GM19035 (cell line): ENCODE data around the gene CEP250.
A peak's percentile ranks its signal among the peaks of the same experiment; 100 is the strongest.
"Not testable (repeated sequence)": the region's sequence is repeated elsewhere in the genome, so short reads cannot be mapped to it uniquely, and the experiment has no call there.

Experiments
- ATAC-seq: cut with Tn5 transposase; IDR thresholded peaks from one replicate; pipeline ENCODE4 v1.9.1; 2021; ENCODE audit not compliant: unreplicated experiment

The CEP250 gene, protein sequence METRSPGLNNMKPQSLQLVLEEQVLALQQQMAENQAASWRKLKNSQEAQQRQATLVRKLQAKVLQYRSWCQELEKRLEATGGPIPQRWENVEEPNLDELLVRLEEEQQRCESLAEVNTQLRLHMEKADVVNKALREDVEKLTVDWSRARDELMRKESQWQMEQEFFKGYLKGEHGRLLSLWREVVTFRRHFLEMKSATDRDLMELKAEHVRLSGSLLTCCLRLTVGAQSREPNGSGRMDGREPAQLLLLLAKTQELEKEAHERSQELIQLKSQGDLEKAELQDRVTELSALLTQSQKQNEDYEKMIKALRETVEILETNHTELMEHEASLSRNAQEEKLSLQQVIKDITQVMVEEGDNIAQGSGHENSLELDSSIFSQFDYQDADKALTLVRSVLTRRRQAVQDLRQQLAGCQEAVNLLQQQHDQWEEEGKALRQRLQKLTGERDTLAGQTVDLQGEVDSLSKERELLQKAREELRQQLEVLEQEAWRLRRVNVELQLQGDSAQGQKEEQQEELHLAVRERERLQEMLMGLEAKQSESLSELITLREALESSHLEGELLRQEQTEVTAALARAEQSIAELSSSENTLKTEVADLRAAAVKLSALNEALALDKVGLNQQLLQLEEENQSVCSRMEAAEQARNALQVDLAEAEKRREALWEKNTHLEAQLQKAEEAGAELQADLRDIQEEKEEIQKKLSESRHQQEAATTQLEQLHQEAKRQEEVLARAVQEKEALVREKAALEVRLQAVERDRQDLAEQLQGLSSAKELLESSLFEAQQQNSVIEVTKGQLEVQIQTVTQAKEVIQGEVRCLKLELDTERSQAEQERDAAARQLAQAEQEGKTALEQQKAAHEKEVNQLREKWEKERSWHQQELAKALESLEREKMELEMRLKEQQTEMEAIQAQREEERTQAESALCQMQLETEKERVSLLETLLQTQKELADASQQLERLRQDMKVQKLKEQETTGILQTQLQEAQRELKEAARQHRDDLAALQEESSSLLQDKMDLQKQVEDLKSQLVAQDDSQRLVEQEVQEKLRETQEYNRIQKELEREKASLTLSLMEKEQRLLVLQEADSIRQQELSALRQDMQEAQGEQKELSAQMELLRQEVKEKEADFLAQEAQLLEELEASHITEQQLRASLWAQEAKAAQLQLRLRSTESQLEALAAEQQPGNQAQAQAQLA (N-terminal part only)

DNA sequence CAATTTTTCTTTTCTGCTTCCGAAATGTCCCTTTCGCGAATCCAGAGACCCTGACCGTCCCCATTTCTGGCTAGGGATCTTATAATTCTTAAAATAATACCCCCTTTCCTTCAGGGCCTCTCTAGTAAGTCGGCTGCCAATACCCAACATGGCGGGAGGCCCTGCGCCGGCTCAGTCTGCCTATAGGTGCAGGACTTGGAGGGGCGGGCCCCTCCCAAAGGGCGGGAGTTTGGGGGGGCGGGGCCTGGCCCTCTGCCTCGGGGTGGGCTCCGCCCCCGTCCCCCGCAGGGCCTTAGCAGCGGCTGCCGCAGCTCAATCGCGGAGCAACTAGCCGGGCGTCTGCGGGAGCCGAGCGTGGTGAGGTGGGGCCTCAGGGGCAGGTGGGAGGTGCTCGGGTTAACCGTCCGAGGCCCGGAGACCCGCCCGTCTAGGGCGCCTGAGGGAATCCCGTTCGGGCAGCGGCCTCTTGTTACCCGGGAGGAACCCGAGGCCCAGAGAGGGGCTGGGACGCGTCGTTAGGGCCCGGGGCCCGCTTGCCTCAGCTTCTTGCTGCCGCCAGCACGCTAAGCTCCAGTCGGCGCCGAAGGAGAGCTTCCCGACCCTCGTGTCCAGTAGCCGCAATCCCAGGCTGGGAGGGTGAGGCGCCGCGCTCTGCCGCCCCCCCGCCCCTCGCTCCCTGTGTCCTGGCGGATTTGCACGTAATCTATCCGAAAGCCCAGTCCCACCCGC, at the start of gene CEP250:
Gene CEP250, plus strand, starts transcription at position 718 of the 729 bp plus-strand sequence. CDS start 6,770 bp downstream, outside the sequence.
- ATAC-seq, result peak; percentile 92

DNA sequence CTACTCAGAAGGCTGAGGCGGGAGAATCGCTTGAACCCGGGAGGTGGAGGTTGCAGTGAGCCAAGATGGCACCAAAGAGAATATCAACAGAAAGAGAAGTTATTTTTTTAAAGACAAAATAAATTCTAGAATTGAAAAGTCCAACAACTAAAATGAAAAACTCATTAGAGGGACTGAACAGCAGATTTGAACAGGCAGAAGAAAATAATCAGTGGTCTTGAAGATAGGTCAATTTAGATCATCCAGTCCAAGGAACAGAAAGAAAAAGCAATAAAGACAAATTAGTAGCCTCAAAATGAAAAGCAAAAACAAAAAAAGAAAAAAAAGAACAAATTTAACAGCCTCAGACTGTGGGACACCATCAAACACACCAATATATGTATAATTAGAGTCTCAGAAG, 49.6 kb upstream of the CEP250 start:
- no peak for ATAC-seq

DNA sequence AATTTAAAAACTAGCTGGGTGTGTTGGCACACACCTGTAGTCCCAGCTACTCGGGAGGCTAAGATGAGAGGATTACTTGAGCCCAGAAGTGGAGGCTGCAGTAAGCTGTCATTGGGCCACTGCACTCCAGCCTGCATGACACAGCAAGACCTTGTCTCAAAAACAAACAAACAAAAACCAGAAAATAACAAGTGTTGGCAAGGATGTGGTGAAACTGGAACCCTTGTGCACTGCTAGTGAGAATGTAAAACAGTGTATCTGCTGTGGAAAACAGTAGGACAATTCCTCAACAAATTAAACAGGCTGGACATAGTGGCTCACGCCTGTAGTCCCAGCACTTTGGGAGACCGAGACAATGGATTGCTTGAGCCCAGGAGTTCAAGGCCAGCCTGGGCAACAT, 47.1 kb upstream of the CEP250 start:
- ATAC-seq, result no peak

DNA sequence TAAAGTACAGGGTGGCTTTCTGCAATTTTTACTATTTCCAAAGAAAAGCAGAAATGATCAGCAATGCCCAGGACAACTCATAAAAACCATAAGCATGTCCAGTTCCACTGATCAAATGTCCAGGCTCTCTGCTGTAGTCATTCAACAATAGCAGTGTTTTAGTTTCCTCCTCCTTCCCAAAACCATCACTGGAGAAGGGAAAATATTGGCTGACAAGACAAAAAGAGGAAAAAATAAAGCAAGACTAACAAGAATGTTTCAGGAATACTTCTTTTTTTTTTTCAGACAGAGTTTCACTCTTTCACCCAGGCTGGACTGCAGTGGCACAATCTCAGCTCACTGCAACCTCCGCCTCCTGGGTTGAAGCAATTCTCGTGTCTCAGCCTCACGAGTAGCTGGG, 45.9 kb upstream of the CEP250 start:
- ATAC-seq, result no peak

DNA sequence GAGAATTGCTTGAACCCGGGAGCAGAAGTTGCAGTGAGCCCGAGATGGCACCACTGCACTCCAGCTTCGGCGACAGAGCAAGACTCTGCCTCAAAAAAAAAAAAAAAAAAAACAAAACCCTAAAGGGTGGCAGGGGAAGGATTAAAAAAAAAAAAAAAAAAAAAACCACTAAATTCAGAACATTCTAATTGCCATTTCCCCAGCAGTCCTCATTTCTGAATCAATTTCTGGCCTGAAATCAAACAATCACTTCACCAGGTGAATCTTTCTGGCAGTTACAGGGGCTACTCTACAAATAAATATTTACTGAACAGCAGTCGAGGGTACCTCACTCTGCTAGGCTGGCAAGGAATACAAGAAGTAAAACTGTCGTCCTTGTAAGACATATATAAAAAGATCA, 44.8 kb upstream of the CEP250 start:
- ATAC-seq, result no peak

DNA sequence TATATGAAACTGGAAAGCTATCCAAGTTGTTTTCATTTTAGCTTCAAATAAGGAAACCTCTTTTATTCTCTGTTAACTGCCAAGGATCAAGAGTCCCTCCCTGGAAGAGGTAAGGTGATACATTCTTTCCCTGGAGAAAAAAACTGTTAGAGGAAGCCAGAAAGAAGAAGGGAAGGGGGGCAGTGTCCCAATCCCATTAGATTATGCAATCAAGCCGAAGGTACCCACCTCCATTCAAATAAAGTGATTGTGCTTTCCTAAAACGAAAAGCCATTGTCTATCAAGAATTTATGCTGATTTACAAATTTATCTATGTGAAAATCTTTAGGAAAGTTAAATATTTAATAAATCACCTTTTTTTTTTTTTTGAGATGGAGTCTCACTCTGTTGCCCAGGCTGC, 34.1 kb upstream of the CEP250 start:
- ATAC-seq, result no peak

DNA sequence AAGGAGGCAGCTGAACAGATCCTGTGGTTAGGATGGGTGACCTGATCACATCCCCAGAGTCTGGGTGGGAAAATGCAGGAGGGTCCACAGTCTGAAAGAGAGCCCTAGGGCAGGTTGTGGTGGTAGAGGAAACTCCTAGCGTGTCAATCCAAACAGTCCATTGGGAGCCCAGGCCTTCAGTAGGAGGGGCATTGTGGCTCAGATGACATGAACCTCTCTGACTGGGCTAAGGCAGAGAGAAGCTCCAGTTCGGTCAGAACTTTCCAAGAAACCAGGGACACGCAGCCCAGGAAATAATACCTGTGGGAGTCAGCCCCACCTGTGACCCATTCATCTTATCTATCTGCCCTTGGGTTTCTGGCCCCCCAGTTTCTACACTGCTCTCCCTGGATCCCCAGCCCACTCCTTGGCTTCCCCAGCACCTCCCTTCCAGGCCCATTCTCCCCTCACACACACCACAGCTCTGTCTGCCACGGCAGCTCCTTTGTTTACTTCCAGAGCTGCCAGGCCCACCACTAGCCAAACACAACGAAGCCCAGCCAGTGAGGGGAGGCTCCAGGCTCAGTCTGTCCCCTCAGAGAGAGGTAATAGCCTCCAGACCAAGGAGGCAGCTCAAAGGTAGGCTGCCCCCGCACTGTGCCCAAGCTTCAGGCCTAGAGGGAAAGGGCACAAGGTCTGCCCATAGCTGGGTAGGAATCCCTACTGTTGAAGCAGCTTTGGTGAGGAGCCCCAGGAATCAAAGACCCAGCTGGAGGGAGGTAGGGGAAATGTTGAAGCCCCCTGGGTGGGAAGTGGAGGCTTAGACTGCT, 23.6 kb upstream of the CEP250 start:
- no peak for ATAC-seq

DNA sequence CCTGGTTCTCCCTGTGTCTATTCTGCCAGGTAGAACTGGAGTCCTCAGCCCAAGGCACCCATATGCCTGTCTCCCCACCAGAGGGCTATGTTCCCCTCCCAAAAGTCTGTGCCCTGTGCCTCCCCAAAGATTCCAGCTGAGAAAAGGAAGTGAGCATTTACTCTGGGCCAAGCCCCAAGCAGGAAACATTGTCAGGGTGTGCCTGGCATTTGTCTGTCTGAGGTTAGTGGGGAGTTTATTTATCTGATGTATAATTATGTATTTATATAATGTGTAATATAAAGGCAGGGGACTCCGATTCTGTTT, 23.0 kb upstream of the CEP250 start:
- no peak for ATAC-seq

DNA sequence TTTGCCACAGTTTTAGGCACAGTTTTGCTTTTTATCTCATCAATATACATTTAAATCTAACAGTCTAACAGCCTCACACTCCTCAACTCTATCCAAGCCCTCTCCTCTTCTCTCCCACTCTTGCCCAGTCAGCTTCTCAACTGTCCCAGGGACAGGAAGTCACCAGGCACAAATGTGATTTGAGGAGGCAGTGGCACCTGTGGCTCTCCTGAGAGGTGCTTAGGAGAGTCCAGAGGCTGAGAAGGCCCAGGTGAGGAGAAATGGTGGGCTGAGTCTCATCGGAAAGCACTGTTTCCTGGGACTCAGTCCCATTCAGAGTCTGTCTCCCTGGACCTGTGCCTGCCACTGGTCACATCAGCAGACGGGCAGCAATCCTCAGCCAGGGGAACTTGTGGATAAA, 22.1 kb upstream of the CEP250 start:
- ATAC-seq, result no peak

DNA sequence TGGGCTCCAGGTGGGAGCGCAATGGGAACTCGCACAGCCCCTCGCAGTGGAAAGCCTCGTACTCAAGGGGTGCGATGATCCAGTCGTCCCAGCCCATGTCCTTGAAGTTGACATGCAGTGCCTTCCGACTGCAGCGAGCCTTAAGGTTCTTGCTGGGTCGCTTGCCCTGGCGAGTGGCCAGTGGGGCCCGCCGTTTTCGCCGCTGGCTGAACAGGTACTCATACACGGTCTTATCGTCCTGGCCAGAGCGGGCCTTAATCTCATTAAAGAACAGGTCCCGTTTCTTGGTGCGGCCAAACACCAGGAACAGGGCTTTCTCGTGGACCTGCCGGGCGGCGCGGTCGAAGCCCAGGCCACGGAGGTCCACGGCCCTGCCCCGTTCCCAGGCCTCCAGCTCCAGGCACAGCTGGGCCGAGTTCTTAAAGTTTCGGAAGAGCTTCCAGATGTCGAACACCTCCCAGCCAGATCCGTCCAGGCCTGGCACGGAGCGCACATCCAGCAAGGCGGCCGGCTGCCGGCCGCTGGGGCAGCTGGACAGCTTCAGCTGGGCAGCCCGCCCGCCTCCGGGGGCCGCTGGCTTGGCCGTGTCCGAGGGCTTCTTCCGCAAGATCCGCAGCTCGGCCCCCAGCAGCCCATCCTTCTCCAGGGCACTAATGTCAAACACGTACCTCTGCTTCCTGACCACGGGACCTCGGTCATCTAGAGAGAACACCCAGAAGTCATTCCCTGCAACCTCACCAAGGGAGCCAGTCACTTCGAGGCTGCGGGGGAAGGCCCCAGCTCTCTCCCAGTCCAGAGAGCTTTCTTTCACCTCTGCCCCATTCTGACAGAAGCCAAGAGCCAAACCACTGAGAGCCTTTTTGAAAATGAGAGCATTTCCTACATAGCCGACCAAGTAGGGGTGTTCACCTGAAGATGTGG, 21.1 kb upstream of the CEP250 start:
- ATAC-seq, result no peak

DNA sequence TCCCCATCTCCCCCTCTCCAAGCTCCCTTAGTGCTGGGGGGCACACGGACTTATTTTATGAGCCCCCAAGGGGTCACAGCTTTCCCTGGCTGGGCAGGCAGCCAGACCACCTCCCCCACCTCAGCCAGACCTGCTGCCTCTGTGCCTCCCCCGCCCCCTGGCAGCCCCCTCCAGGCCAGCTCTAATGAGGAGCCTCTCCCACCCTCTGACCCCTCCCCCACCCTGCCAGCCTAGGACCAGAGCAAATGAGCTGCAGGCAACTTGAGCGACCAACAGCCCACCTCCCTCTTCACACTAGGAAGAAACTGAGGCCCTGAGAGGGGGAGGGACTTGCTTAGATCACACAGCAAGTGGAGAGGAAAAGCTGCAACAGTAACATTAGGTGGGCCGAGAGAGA, 19.2 kb upstream of the CEP250 start:
- no peak for ATAC-seq

DNA sequence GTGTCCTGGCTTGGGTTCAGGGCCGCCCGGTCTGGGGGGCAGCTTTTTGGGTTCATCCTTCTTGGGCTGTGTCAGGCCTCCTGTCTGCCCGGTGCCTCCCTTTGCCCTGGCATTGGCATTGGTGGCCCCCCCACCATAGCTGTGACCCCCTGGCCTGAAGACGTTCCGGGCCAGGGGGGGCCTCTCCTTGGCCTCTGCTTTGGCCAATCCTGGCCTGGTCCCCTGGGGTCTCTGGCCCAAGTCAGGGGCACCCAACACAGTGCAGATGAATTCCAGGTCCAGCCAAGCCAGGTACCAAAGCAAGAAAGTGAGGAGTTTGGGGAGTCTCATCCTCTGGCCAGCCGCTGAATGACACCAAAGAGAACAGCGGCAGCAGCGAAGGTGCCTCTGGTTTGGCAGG, 17.8 kb upstream of the CEP250 start:
- ATAC-seq, result no peak

DNA sequence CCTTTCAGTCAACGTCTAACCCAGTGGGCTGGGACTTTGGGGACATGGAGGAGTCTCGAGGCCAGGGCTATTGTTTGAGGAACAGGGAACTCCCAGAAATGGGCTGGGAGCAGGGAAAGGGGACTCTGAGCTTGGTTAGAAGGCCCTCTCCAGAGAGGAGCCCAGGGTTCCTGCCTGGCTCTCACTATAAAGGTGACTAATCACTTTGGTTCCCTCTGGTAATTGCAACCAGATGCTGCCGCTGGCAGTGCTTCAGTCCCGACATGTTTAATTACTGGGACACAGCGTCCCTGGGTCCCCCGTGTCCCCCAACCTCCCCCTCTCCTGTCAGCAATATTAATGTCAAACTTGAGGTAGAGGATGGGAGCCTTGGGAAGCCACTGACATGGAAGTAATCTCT, 12.4 kb upstream of the CEP250 start:
- ATAC-seq, result no peak

DNA sequence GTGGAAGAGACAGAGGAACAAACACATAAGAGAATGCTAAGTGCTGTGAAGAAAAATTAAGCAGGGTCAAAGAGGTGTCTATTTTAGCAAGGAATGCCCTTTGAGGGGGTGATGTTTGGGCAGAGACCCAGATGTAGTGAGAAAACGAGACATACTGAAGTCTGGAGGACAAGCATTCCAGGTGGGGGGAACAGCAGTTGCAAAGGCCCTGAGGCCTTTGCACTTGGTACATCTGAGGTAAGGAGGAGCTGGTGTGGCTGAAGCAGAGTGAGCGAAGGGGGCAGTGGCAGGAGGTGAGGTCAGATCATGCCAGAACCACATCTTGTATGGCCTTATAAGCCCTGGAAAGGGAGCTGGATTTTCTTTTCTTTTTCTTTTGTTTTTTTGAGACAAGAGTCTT, 11.2 kb upstream of the CEP250 start:
- no peak for ATAC-seq

DNA sequence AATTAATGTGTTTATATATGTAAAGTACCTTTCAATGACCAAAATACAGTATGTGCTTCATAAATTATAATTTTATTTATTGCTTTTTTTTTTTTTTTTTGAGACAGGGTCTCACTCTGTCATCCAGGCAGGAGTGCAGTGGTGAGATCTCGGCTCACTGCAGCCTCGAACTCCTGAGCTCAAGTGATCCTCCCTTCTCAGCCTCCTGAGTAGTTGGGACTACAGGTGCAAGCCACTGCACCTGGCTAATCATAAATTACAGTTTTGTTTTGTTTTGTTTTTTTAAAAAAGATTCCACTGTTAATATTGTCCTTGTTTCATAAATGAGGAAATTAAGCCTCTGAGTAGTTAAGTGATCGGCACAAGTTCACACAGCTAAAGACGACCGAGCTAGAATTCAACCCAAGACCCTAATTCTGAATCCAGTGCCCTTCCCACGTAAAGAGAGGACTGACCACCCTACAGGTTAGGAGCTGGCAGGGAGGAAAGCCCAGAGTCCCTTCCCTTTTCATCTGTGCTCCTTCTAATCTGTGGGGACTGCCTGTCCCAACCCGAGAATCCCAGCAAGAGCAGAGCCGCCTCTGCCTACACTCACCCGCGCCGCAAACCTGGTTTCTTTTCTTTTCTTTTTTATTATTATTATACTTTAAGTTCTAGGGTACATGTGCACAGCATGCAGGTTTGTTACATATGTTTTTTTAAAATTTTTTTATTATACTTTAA, 8.9 kb upstream of the CEP250 start:
- no peak for ATAC-seq

DNA sequence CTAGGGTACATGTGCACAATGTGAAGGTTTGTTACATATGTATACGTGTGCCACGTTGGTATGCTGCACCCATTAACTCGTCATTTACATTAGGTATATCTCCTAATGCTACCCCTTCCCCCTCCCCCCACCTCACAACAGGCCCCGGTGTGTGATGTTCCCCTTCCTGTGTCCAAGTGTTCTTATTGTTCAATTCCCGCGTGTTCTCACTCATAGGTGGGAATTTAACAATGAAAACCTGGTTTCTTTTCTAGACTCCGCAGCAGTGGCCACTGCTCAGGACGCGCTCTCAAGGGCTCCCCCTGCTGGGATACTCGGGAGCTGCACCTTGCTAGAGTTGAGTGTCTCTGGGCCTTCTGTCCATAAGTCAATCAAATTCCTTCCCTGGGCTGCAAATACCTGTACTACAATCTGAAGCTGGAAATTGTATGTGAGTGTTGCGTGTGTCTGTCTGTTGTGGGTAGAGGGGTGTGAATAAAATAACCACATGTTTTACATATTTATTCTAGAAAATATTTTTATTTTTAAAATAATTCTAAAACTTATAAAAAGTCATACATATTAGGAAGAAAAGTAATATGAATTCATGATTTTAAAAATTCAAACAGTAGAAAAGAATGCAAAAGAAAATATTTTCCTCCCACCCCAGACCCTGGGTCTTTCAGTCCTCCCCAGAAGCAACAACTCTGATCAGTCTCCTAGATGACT, 8.2 kb upstream of the CEP250 start:
- ATAC-seq, result peak; percentile 70

DNA sequence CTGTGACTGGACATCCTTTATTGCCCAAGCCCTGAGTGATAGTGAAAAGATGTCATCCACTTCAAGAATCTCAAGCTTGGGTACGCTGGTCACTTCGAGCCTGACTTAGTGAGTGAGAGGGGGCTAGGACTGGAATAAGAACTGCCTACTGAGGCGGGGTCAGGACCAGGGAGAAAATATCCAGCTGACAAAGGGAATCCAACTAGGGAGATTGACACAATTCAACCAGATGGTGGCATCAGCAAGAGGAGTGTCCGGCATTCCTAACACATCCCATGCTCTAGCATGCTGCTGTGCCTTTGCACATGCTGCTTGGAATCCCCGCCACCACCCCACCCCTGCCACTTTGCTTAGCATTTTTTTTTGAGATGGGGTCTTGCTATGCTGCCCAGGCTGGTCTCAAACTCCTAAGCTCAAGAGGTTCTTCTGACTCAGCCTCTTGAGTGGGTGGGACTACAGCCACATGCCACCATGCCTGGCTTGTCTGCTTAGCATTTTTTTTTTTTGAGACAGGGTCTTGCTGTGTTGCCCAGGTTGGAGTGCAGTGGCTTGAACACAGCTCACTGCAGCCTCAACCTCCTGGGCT, 6.5 kb upstream of the CEP250 start:
- ATAC-seq, result no peak

DNA sequence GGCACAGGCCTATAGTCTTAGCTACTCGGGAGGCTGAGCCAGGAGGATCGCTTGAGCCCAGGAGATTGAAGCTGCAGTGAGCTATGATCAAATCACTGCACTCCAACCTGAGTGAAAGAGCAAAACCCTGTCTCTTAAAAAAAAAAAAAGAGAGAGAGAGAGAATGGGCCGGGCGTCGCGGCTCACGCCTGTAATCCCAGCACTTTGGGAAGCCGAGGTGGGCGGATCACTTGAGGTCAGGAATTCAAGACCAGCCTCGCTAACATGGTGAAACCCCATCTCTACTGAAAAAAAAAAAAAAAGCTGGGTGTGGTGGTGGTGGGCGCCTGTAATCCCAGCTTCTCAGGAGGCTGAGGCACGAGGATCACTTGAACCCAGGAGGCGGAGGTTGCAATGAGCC, 5.5 kb upstream of the CEP250 start:
- ATAC-seq, result not testable (repeated sequence)
